PC-9 (cell line): ENCODE results near the gene CCM2. TPM values are rescaled to one million over a fixed set of nuclear protein-coding genes. Genes with fewer than 3 reads are reported as not detected.
"Not testable (repeated sequence)": the region's sequence is repeated elsewhere in the genome, so short reads cannot be mapped to it uniquely, and the experiment has no call there.

ENCODE experiments used
- BruUV-seq: library from RNA; stranded (reverse); fragments of 400-500 nt; replicated peaks from 2 replicates; lab custom pipeline; 2021; lab: Mats Ljungman, UMichigan
- CTCF ChIA-PET: fragments of 300-600 bp; sonication (Branson Sonifier 250); formaldehyde crosslinking; loops from one replicate; lab custom pipeline; 2022; ENCODE audit warnings: antibody characterized with exemption; lab: Charles Lee
- POLR2A ChIA-PET: fragments of 300-600 bp; sonication (Branson Sonifier 250); formaldehyde crosslinking; loops from one replicate; lab custom pipeline; 2022; ENCODE audit warnings: antibody characterized with exemption; ENCODE audit not compliant: unreplicated experiment; lab: Charles Lee
- DNase-seq, 2 experiments: peaks; one replicate each; pipeline versions ENCODE4 v3.0.0 to v3.0.0-alpha.2; 2015 to 2022; ENCODE audit warnings: mixed read lengths in 1 of 2
- H2AFZ ChIP-seq: fragments of 200-600 bp; sonication (generic); 2 replicates; pipeline ENCODE4 v1.8.1; 2017; ENCODE audit warnings: antibody characterized with exemption
- H3F3A ChIP-seq: fragments of 200-600 bp; sonication (generic); 2 replicates; pipeline ENCODE4 v1.8.1; 2017; ENCODE audit warnings: antibody characterized with exemption, mild to moderate bottlenecking, low read depth; ENCODE audit not compliant: insufficient read depth
- H3K27ac ChIP-seq: fragments of 200-600 bp; sonication (generic); 2 replicates; pipeline ENCODE4 v1.6.1; 2016; ENCODE audit warnings: mixed run types
- H3K27me3 ChIP-seq: fragments of 200-600 bp; sonication (generic); 2 replicates; pipeline ENCODE4 v1.6.1; 2016; ENCODE audit warnings: low read depth, mixed run types; ENCODE audit not compliant: insufficient read depth
- H3K36me3 ChIP-seq: fragments of 200-600 bp; sonication (generic); 2 replicates; pipeline ENCODE4 v1.6.1; 2016; ENCODE audit warnings: low read depth, mixed run types
- H3K4me1 ChIP-seq: fragments of 200-600 bp; sonication (generic); replicated peaks from 2 replicates; pipeline ENCODE4 v1.6.1; 2016; ENCODE audit warnings: mixed run types; ENCODE audit not compliant: insufficient read depth
- H3K4me2 ChIP-seq: fragments of 200-600 bp; sonication (generic); 2 replicates; pipeline ENCODE4 v1.6.1; 2017; ENCODE audit warnings: mixed run types
- H3K4me3 ChIP-seq: fragments of 200-600 bp; sonication (generic); 2 replicates; pipeline ENCODE4 v1.6.1; 2016; ENCODE audit warnings: mixed run types
- H3K79me2 ChIP-seq: fragments of 200-600 bp; sonication (generic); 2 replicates; pipeline ENCODE4 v1.6.1; 2017; ENCODE audit warnings: low read depth, mixed run types
- H3K9me2 ChIP-seq: fragments of 200-600 bp; sonication (generic); 2 replicates; pipeline ENCODE4 v1.8.1; 2017; ENCODE audit warnings: mild to moderate bottlenecking; ENCODE audit not compliant: insufficient read depth
- H3K9me3 ChIP-seq: fragments of 200-600 bp; sonication (generic); 2 replicates; pipeline ENCODE4 v1.8.1; 2016; ENCODE audit warnings: low read depth; ENCODE audit not compliant: insufficient read depth
- H4K20me1 ChIP-seq: fragments of 200-600 bp; sonication (generic); 2 replicates; pipeline ENCODE4 v1.8.1; 2017; ENCODE audit not compliant: insufficient read depth
- CTCF ChIP-seq: fragments of 200-600 bp; sonication (generic); conservative IDR thresholded peaks from 2 replicates; pipeline ENCODE4 v1.6.1; 2017; ENCODE audit warnings: mixed run types, antibody characterized with exemption, mild to moderate bottlenecking, moderate library complexity
- EZH2 ChIP-seq: fragments of 200-600 bp; sonication (generic); IDR thresholded peaks from 2 replicates; pipeline ENCODE4 v1.8.0; 2017; ENCODE audit warnings: antibody characterized with exemption, low read depth
- intact Hi-C: fragments of 100-400 bp; cut with micrococcal nuclease; formaldehyde crosslinking; loops from one replicate; pipeline ENCODE4 v1.10.0; 2022; ENCODE audit not compliant: unreplicated experiment
- total RNA-seq: library from RNA; stranded (reverse); gene quantifications from 2 replicates; pipeline ENCODE4 v1.2.3, GENCODE V29; 2021

The CCM2 gene
- total RNA-seq, 1 experiment from 2014 or later, result 54.2 TPM

- Histone ChIP-seq H3K79me2 (no peaks in the 10 kb centered on the region), H3K4me3 (no peak overlapping the region), H3K36me3 (no peaks in the 10 kb centered on the region), H2AFZ (no peak overlapping the region), H4K20me1 (no peaks in the 10 kb centered on the region), H3K4me1 (no peaks in the 10 kb centered on the region), H3K9me2 (no peaks in the 10 kb centered on the region), H3F3A (no peaks in the 10 kb centered on the region), H3K4me2 (no peak overlapping the region), H3K27ac (no peak overlapping the region), H3K9me3 (no peaks in the 10 kb centered on the region), H3K27me3 (no peaks in the 10 kb centered on the region)
- TF ChIP-seq EZH2 (no peak), CTCF (no peak)
- POLR2A ChIA-PET, result no interaction called here
- no peak for DNase-seq
- CTCF ChIA-PET, result no interaction called here
- BruUV-seq, result no TSS peak
- intact Hi-C loops, result no loop called here
Measured at GRCh38 chr7:45020915-45021314, 20.9 kb downstream of the CCM2 start.

- no peak for TF ChIP-seq EZH2
- TF ChIP-seq CTCF, result no peak
- Histone ChIP-seq H3K9me3 (no peaks in the 10 kb centered on the region), H3K27me3 (no peaks in the 10 kb centered on the region), H3K4me1 (no peaks in the 10 kb centered on the region), H3K36me3 (no peaks in the 10 kb centered on the region), H2AFZ (no peak overlapping the region), H3F3A (no peaks in the 10 kb centered on the region), H3K4me2 (no peak overlapping the region), H3K27ac (no peak overlapping the region), H3K79me2 (no peaks in the 10 kb centered on the region), H4K20me1 (no peaks in the 10 kb centered on the region), H3K9me2 (no peaks in the 10 kb centered on the region), H3K4me3 (no peak overlapping the region)
- POLR2A ChIA-PET, result no interaction called here
- intact Hi-C loops, result no loop called here
- BruUV-seq, result no TSS peak
- no peak for DNase-seq
- CTCF ChIA-PET, result interaction anchor here (0.7 kb wide), 1 partner anchor 178 kb away, joined by 3 read pairs; no protein-coding TSS in a partner anchor
Measured at GRCh38 chr7:45021604-45022296, 21.7 kb downstream of the CCM2 start.

DNA sequence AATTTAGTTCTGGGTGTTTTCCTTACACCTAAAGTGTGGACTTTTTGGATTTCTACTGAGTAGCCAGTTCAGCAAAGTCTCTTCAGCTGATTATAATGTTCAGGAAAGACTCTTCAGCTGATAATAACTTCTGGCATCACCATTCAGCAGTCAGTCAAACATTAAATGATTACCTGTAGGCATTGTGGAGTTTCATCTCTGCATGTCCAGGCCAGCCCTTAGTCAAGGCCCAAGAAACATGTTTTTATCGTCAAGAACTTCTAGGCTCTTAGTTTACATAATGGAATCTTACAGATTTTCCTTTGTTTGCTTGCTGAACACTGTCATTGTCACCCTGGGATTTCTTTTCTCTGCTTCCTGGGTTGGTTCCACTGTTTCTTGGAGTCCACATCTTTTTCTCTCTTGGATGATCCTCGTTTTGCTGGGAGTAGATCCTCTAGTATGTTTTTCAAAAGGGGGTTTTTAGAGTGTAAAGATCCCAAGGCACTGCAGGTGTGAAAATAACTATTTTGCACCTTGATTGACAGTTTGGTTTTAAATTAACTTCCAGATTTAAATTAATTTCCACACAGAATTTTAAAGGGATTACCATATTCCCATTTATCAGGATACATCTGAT lies 24.2 kb downstream of the CCM2 start:
- intact Hi-C loops, result no loop called here
- Histone ChIP-seq H3K27ac (no peak overlapping the region), H2AFZ (no peak overlapping the region), H3K36me3 (no peaks in the 10 kb centered on the region), H3F3A (no peaks in the 10 kb centered on the region), H4K20me1 (no peaks in the 10 kb centered on the region), H3K4me1 (no peaks in the 10 kb centered on the region), H3K79me2 (no peaks in the 10 kb centered on the region), H3K4me3 (no peak overlapping the region), H3K9me3 (no peaks in the 10 kb centered on the region), H3K27me3 (no peaks in the 10 kb centered on the region), H3K4me2 (no peak overlapping the region), H3K9me2 (no peaks in the 10 kb centered on the region)
- no peak for DNase-seq
- BruUV-seq, result no TSS peak
- TF ChIP-seq CTCF (no peak), EZH2 (no peak)
- ChIA-PET CTCF (no interaction called here), POLR2A (no interaction called here)

- intact Hi-C loops, H3K4me3 ChIP-seq, H2AFZ ChIP-seq, H3K36me3 ChIP-seq, BruUV-seq, DNase-seq, H4K20me1 ChIP-seq, POLR2A ChIA-PET, H3K4me1 ChIP-seq, H3K9me3 ChIP-seq, H3K27me3 ChIP-seq, CTCF ChIA-PET, H3K79me2 ChIP-seq, H3K9me2 ChIP-seq, H3K27ac ChIP-seq, H3F3A ChIP-seq, H3K4me2 ChIP-seq: not testable (repeated sequence)
Measured at GRCh38 chr7:45025473-45025872, 25.5 kb downstream of the CCM2 start.
